Kidney (tissue), 14 donors: ENCODE data around the gene HOXA10. TPM values are rescaled to one million over a fixed set of nuclear protein-coding genes. Genes with fewer than 3 reads are reported as not detected.

Experiments used
- DNase-seq, 5 donors: peaks; one replicate each; pipeline ENCODE4 v3.0.0-alpha.2; 2013 to 2020
- FAIRE-seq: peaks from 2 replicates; lab custom pipeline; 2012; peaks lifted over from hg19 to GRCh38; lab: Jason Lieb, UNC
- H3K27ac ChIP-seq, 2 donors: one replicate each; pipeline ENCODE4 v1.7.0; 2013; ENCODE audit warnings: low read depth in 2 of 2, low read length in 2 of 2, inconsistent platforms in 1 of 2
- H3K27me3 ChIP-seq: one replicate; pipeline ENCODE4 v1.7.1; 2013; ENCODE audit warnings: low read length, inconsistent platforms; ENCODE audit not compliant: control insufficient read depth, insufficient read depth
- H3K36me3 ChIP-seq, 3 donors: one replicate each; pipeline versions ENCODE4 v1.7.0 to v1.7.1; 2013; ENCODE audit warnings: low read length in 3 of 3, control low read depth in 1 of 3, inconsistent platforms in 1 of 3; ENCODE audit not compliant: insufficient read depth in 3 of 3, control insufficient read depth in 2 of 3
- H3K4me1 ChIP-seq, 3 donors: one replicate each; pipeline versions ENCODE4 v1.7.0 to v1.7.1; 2013; ENCODE audit warnings: low read length in 3 of 3, inconsistent platforms in 1 of 3, low read depth in 1 of 3; ENCODE audit not compliant: control insufficient read depth in 2 of 3, insufficient read depth in 2 of 3
- H3K4me3 ChIP-seq, 3 donors: one replicate each; pipeline versions ENCODE4 v1.7.0 to v1.8.1; 2013; ENCODE audit warnings: low read length in 3 of 3, control low read depth in 1 of 3, inconsistent platforms in 1 of 3
- H3K9ac ChIP-seq, 3 donors: one replicate each; pipeline versions ENCODE4 v1.7.0 to v1.7.1; 2013; ENCODE audit warnings: low read length in 3 of 3, control low read depth in 1 of 3, inconsistent platforms in 1 of 3
- H3K9me3 ChIP-seq, 3 donors: one replicate each; pipeline versions ENCODE4 v1.7.0 to v1.7.1; 2013; ENCODE audit warnings: low read length in 3 of 3, control low read depth in 1 of 3, inconsistent platforms in 1 of 3; ENCODE audit not compliant: control insufficient read depth in 2 of 3, insufficient read depth in 1 of 3
- CTCF ChIP-seq: IDR thresholded peaks from 3 replicates; pipeline ENCODE4 v1.5.1; 2012; ENCODE audit warnings: mild to moderate bottlenecking, moderate library complexity, borderline replicate concordance; ENCODE audit not compliant: insufficient read depth; ENCODE audit errors: extremely low read depth
- intact Hi-C: fragments of 100-400 bp; cut with DNase I; formaldehyde crosslinking; loops from one replicate; pipeline ENCODE4 v1.11.1; 2022
- polyA plus RNA-seq: library from polyadenylated mRNA; stranded (reverse); fragments of 350-450 nt; fragmentation: Illumina TruSeq; extraction: RNeasy Lipid Tissue Mini Kit (QIAGEN cat#74804); gene quantifications from one replicate; pipeline ENCODE4 v1.2.3, GENCODE V29; 2014; ENCODE audit warnings: low read depth, low replicate concordance; ENCODE audit not compliant: insufficient read depth
- total RNA-seq: library from RNA; stranded (reverse); fragmentation: NEBNext Ultra II Directional; extraction: Animal tissue kit (Norgen Biotek cat#: 25700); gene quantifications from one replicate; pipeline ENCODE4 v1.2.1, GENCODE V29; 2021
- donor health status: control.
- donor health status: control.
- donor health status: control.
- donor health status: control.
- donor health status: control.
- donor health status: DM: yes; HTN: yes; CAD: no.
- donor health status: Normal renal cell carcinoma (clear cell type).

Gene HOXA10
- total and polyA plus RNA-seq, 2 donors from 2014 or later = 16.3 to 17.9 TPM

GRCh38 chr7:27188386-27189294, 14.5 kb upstream of the HOXA10 start:
- H3K4me1 ChIP-seq = peaks cover 0 to 4% (median 0%) of the 10 kb centered on the region in 3 donors
- no peak for TF ChIP-seq CTCF
- no peak for FAIRE-seq

GRCh38 chr7:27187475-27188385, 13.6 kb upstream of the HOXA10 start:
- TF ChIP-seq CTCF = no peak
- Histone ChIP-seq H3K9me3 (no peaks in the 10 kb centered on the region), H3K4me3 (peak overlapping the region; percentile 10 to 54 (median 43)), H3K27me3 (peaks cover 15% of the 10 kb centered on the region), H3K36me3 (no peaks in the 10 kb centered on the region), H3K9ac (peak overlapping the region; percentile 17 to 74 (median 34)), H3K27ac (peak overlapping the region; percentile 59 to 71), H3K4me1 (peaks cover 0 to 4% (median 0%) of the 10 kb centered on the region in 3 donors)
- intact Hi-C loops = no loop called here
- peak; percentile 69 to 85 (median 76) for DNase-seq
- no peak for FAIRE-seq

More at GRCh38 chr7:27188386-27189294, 14.5 kb upstream of the HOXA10 start:
- Histone ChIP-seq H3K9me3 (no peaks in the 10 kb centered on the region), H3K27ac (peak overlapping the region; percentile 59 to 71), H3K36me3 (no peaks in the 10 kb centered on the region), H3K27me3 (peaks cover 19% of the 10 kb centered on the region), H3K9ac (peak overlapping the region; percentile 17 to 34 (median 33)), H3K4me3 (peak overlapping the region; percentile 10 to 54 (median 43))
- peak; percentile 57 to 82 (median 75) for DNase-seq
- intact Hi-C loops = no loop called here

- H3K4me3 ChIP-seq = peak overlapping the region in 2 of 3 donors; percentile 68 to 95
These were observed 12.8 kb upstream of the HOXA10 start for GRCh38 chr7:27186668-27187474.

More at GRCh38 chr7:27186668-27187474, 12.8 kb upstream of the HOXA10 start:
- Histone ChIP-seq H3K27ac (peak overlapping the region; percentile 87 to 92), H3K36me3 (no peaks in the 10 kb centered on the region), H3K4me1 (peaks cover 0 to 4% (median 0%) of the 10 kb centered on the region in 3 donors), H3K9ac (peak overlapping the region in 2 of 3 donors; percentile 67 to 74), H3K9me3 (no peaks in the 10 kb centered on the region), H3K27me3 (peaks cover 10% of the 10 kb centered on the region)
- no peak for FAIRE-seq
- intact Hi-C loops = no loop called here
- peak; percentile 35 to 85 (median 52) for DNase-seq
- no peak for TF ChIP-seq CTCF
